Nephron (organoid): ENCODE results near the gene CAPRIN1.
A peak's percentile ranks its signal among the peaks of the same experiment; 100 is the strongest.
"Not testable (repeated sequence)": the region's sequence is repeated elsewhere in the genome, so short reads cannot be mapped to it uniquely, and the experiment has no call there.

Experiments used
- H3K27ac Mint-ChIP-seq, 3 experiments: 2 replicates each; pipeline ENCODE4 v1.8.0; 2020; ENCODE audit warnings: mixed read lengths in 3 of 3, mild to moderate bottlenecking in 2 of 3, moderate library complexity in 1 of 3
- H3K27me3 Mint-ChIP-seq: 2 replicates; pipeline ENCODE4 v1.8.0; 2021; ENCODE audit warnings: low read depth, mild to moderate bottlenecking, moderate library complexity, mixed read lengths
- H3K36me3 Mint-ChIP-seq: 2 replicates; pipeline ENCODE4 v1.8.0; 2020; ENCODE audit warnings: low read depth, mixed read lengths
- H3K4me1 Mint-ChIP-seq: 2 replicates; pipeline ENCODE4 v1.8.0; 2020; ENCODE audit warnings: mixed read lengths
- H3K4me3 Mint-ChIP-seq, 3 experiments: 2 replicates each; pipeline ENCODE4 v1.8.0; 2020; ENCODE audit warnings: mild to moderate bottlenecking in 3 of 3, mixed read lengths in 3 of 3, moderate library complexity in 2 of 3
- H3K9me3 Mint-ChIP-seq: 2 replicates; pipeline ENCODE4 v1.8.0; 2020; ENCODE audit warnings: mixed read lengths
- CTCF ChIP-seq, 3 experiments: fragments of 200-600 bp; sonication (generic); IDR thresholded peaks; one replicate each; pipeline ENCODE4 v1.5.0; 2021; ENCODE audit warnings: antibody characterized with exemption in 3 of 3; ENCODE audit not compliant: unreplicated experiment in 3 of 3

The CAPRIN1 gene

GRCh38 chr11:34052608-34053160 lies 1.2 kb downstream of the CAPRIN1 start:
- Mint-ChIP-seq H3K36me3 (peaks cover 27% of the 10 kb centered on the region), H3K4me3 (peak overlapping the region; percentile 98 to 99 (median 98)), H3K27me3 (no peaks in the 10 kb centered on the region), H3K27ac (peak overlapping the region; percentile 98 to 100 (median 99)), H3K4me1 (peaks cover 40% of the 10 kb centered on the region), H3K9me3 (no peaks in the 10 kb centered on the region)
- no peak for TF ChIP-seq CTCF (IDR thresholded peaks at IDR 0.05; ENCODE audit: unreplicated experiment in 3 of 3)

GRCh38 chr11:34053161-34053686 lies 1.7 kb downstream of the CAPRIN1 start:
- Mint-ChIP-seq H3K36me3 (peaks cover 27% of the 10 kb centered on the region), H3K27me3 (no peaks in the 10 kb centered on the region), H3K4me1 (peaks cover 40% of the 10 kb centered on the region), H3K9me3 (no peaks in the 10 kb centered on the region), H3K4me3 (peak overlapping the region; percentile 98 to 99 (median 98)), H3K27ac (peak overlapping the region; percentile 98 to 100 (median 99))
- TF ChIP-seq CTCF (IDR thresholded peaks at IDR 0.05; ENCODE audit: unreplicated experiment in 3 of 3): no peak

GRCh38 chr11:34054351-34054750 lies 2.8 kb downstream of the CAPRIN1 start:
- Mint-ChIP-seq H3K4me3 (peak overlapping the region; percentile 98 to 99 (median 98)), H3K27ac (peak overlapping the region in 1 of 3 experiments; percentile 13), H3K4me1 (peaks cover 48% of the 10 kb centered on the region), H3K36me3 (peaks cover 38% of the 10 kb centered on the region)
- not testable (repeated sequence) for H3K27me3 Mint-ChIP-seq, H3K9me3 Mint-ChIP-seq

- TF ChIP-seq CTCF (IDR thresholded peaks at IDR 0.05; ENCODE audit: unreplicated experiment in 3 of 3): no peak
- H3K36me3 Mint-ChIP-seq: peaks cover 44% of the 10 kb centered on the region
- no peaks in the 10 kb centered on the region for H3K27me3 Mint-ChIP-seq
- peak overlapping the region in 1 of 3 experiments; percentile 33 for H3K27ac Mint-ChIP-seq
- no peaks in the 10 kb centered on the region for H3K9me3 Mint-ChIP-seq
- H3K4me1 Mint-ChIP-seq: peaks cover 43% of the 10 kb centered on the region
- H3K4me3 Mint-ChIP-seq: peak overlapping the region; percentile 73 to 83 (median 75)
Measured at GRCh38 chr11:34055218-34056000, 3.9 kb downstream of the CAPRIN1 start.

- Mint-ChIP-seq H3K27me3 (no peaks in the 10 kb centered on the region), H3K4me1 (peaks cover 36% of the 10 kb centered on the region)
Measured at GRCh38 chr11:34056672-34057071, 5.1 kb downstream of the CAPRIN1 start.

More at GRCh38 chr11:34056672-34057071, 5.1 kb downstream of the CAPRIN1 start:
- Mint-ChIP-seq H3K4me3 (peak overlapping the region; percentile 37 to 73 (median 43)), H3K9me3 (no peaks in the 10 kb centered on the region), H3K27ac (peak overlapping the region in 2 of 3 experiments; percentile 41 to 73), H3K36me3 (peaks cover 46% of the 10 kb centered on the region)
- no peak for TF ChIP-seq CTCF (IDR thresholded peaks at IDR 0.05; ENCODE audit: unreplicated experiment in 3 of 3)
